Measurements from ENCODE around the gene PDE2A. TPM values are rescaled to one million over a fixed set of nuclear protein-coding genes. Genes with fewer than 3 reads are reported as not detected.

The PDE2A gene
- total RNA-seq, 1 donor from 2014 or later, result 4.0 TPM

- H3K4me1 Mint-ChIP-seq (ENCODE audit: low read depth), result no peaks in the 10 kb centered on the region
- H3K4me3 Mint-ChIP-seq (ENCODE audit: low read depth), result no peak overlapping the region
- no peak for TF ChIP-seq CTCF (IDR thresholded peaks at IDR 0.05; ENCODE audit: unreplicated experiment)
- DNase-seq (ENCODE audit: low spot score, unreplicated experiment), result no peak
- no peak overlapping the region for H3K27ac Mint-ChIP-seq
- H3K36me3 Mint-ChIP-seq (ENCODE audit: insufficient read depth), result no peaks in the 10 kb centered on the region
- peaks cover 64% of the 10 kb centered on the region for H3K27me3 Mint-ChIP-seq
- no peaks in the 10 kb centered on the region for H3K9me3 Mint-ChIP-seq (ENCODE audit: low read depth)
These were observed 60.8 kb downstream of the PDE2A start for GRCh38 chr11:72613450-72613849.

- Mint-ChIP-seq H3K27me3 (peaks cover 55% of the 10 kb centered on the region), H3K4me1 (ENCODE audit: low read depth) (no peaks in the 10 kb centered on the region), H3K27ac (no peak overlapping the region), H3K9me3 (ENCODE audit: low read depth) (no peaks in the 10 kb centered on the region), H3K36me3 (ENCODE audit: insufficient read depth) (no peaks in the 10 kb centered on the region), H3K4me3 (ENCODE audit: low read depth) (no peak overlapping the region)
- TF ChIP-seq CTCF (IDR thresholded peaks at IDR 0.05; ENCODE audit: unreplicated experiment), result no peak
- no peak for DNase-seq (ENCODE audit: low spot score, unreplicated experiment)
These were observed 64.7 kb downstream of the PDE2A start for GRCh38 chr11:72609476-72609875.

- H3K9me3 Mint-ChIP-seq (ENCODE audit: low read depth), result no peaks in the 10 kb centered on the region
- no peaks in the 10 kb centered on the region for H3K4me1 Mint-ChIP-seq (ENCODE audit: low read depth)
- H3K4me3 Mint-ChIP-seq (ENCODE audit: low read depth), result no peak overlapping the region
- no peak overlapping the region for H3K27ac Mint-ChIP-seq
- no peaks in the 10 kb centered on the region for H3K36me3 Mint-ChIP-seq (ENCODE audit: insufficient read depth)
- H3K27me3 Mint-ChIP-seq, result peaks cover 56% of the 10 kb centered on the region
- TF ChIP-seq CTCF (IDR thresholded peaks at IDR 0.05; ENCODE audit: unreplicated experiment), result peak; percentile 63
- no peak for DNase-seq (ENCODE audit: low spot score, unreplicated experiment)
These were observed 65.2 kb downstream of the PDE2A start for GRCh38 chr11:72609045-72609444.

- H3K27me3 Mint-ChIP-seq, result peaks cover 50% of the 10 kb centered on the region
- H3K4me3 Mint-ChIP-seq (ENCODE audit: low read depth), result no peak overlapping the region
- H3K9me3 Mint-ChIP-seq (ENCODE audit: low read depth), result no peaks in the 10 kb centered on the region
- DNase-seq (ENCODE audit: low spot score, unreplicated experiment), result no peak
- no peak overlapping the region for H3K27ac Mint-ChIP-seq
- no peaks in the 10 kb centered on the region for H3K36me3 Mint-ChIP-seq (ENCODE audit: insufficient read depth)
- TF ChIP-seq CTCF (IDR thresholded peaks at IDR 0.05; ENCODE audit: unreplicated experiment), result no peak
- H3K4me1 Mint-ChIP-seq (ENCODE audit: low read depth), result no peaks in the 10 kb centered on the region
These were observed 66.7 kb downstream of the PDE2A start for GRCh38 chr11:72607496-72607895.

GRCh38 chr11:72606748-72607468 lies 67.3 kb downstream of the PDE2A start:
- no peaks in the 10 kb centered on the region for H3K36me3 Mint-ChIP-seq (ENCODE audit: insufficient read depth)
- no peak for TF ChIP-seq CTCF (IDR thresholded peaks at IDR 0.05; ENCODE audit: unreplicated experiment)
- H3K4me1 Mint-ChIP-seq (ENCODE audit: low read depth), result no peaks in the 10 kb centered on the region
- H3K27ac Mint-ChIP-seq, result no peak overlapping the region
- no peak for DNase-seq (ENCODE audit: low spot score, unreplicated experiment)
- H3K27me3 Mint-ChIP-seq, result peaks cover 49% of the 10 kb centered on the region
- no peaks in the 10 kb centered on the region for H3K9me3 Mint-ChIP-seq (ENCODE audit: low read depth)
- no peak overlapping the region for H3K4me3 Mint-ChIP-seq (ENCODE audit: low read depth)

Data from progenitor cell of endocrine pancreas (in vitro differentiated cells).